ENCODE results near the gene KIF1A.

The KIF1A gene

GRCh38 chr2:240760121-240760520 is 59.9 kb downstream of the KIF1A start:
- DNase-seq = no peak

- no peak for DNase-seq
These were observed 60.6 kb downstream of the KIF1A start for GRCh38 chr2:240759459-240759858.

GRCh38 chr2:240757086-240757614 is 62.9 kb downstream of the KIF1A start:
- no peak for DNase-seq

- DNase-seq = no peak
These were observed 67.8 kb downstream of the KIF1A start for GRCh38 chr2:240752209-240752608.

GRCh38 chr2:240750409-240750808 is 69.6 kb downstream of the KIF1A start:
- no peak for DNase-seq

- DNase-seq = no peak
These were observed 70.5 kb downstream of the KIF1A start for GRCh38 chr2:240749516-240749915.

- DNase-seq = no peak
These were observed 72.8 kb downstream of the KIF1A start for GRCh38 chr2:240747256-240747655.

- DNase-seq = no peak
These were observed 73.3 kb downstream of the KIF1A start for GRCh38 chr2:240746671-240747070.

- DNase-seq = no peak
These were observed 74.1 kb downstream of the KIF1A start for GRCh38 chr2:240745962-240746361.

GRCh38 chr2:240745456-240745855 is 74.6 kb downstream of the KIF1A start:
- DNase-seq = no peak

GRCh38 chr2:240742602-240743095 is 77.4 kb downstream of the KIF1A start:
- no peak for DNase-seq

GRCh38 chr2:240741091-240741490 is 78.9 kb downstream of the KIF1A start:
- no peak for DNase-seq

- DNase-seq = no peak
These were observed 80.2 kb downstream of the KIF1A start for GRCh38 chr2:240739797-240740196.

- no peak for DNase-seq
These were observed 82.1 kb downstream of the KIF1A start for GRCh38 chr2:240737958-240738357.

- no peak for DNase-seq
These were observed 82.5 kb downstream of the KIF1A start for GRCh38 chr2:240737512-240737911.

- DNase-seq = no peak
These were observed 83.5 kb downstream of the KIF1A start for GRCh38 chr2:240736281-240737250.

GRCh38 chr2:240735476-240735875 is 84.5 kb downstream of the KIF1A start:
- DNase-seq = no peak

GRCh38 chr2:240734756-240735155 is 85.3 kb downstream of the KIF1A start:
- no peak for DNase-seq

GRCh38 chr2:240733803-240734495 is 86.1 kb downstream of the KIF1A start:
- DNase-seq = no peak

- no peak for DNase-seq
These were observed 87.0 kb downstream of the KIF1A start for GRCh38 chr2:240732911-240733622.

GRCh38 chr2:240732184-240732583 is 87.8 kb downstream of the KIF1A start:
- no peak for DNase-seq

GRCh38 chr2:240731178-240731545 is 88.9 kb downstream of the KIF1A start:
- DNase-seq = no peak

Data from NCI-H1436 treated with DMSO at 0.1 percent for 48 hours (cell line).